Astrocyte (in vitro differentiated cells and primary cell): Measurements from ENCODE around the gene TLE2. TPM values are rescaled to one million over a fixed set of nuclear protein-coding genes. Genes with fewer than 3 reads are reported as not detected.
"Not testable (repeated sequence)": the region's sequence is repeated elsewhere in the genome, so short reads cannot be mapped to it uniquely, and the experiment has no call there.

Experiments
- DNase-seq: peaks from one replicate; pipeline ENCODE4 v3.0.0-alpha.2; 2010; ENCODE audit warnings: low read depth
- FAIRE-seq: peaks from 2 replicates; lab custom pipeline; 2011; peaks lifted over from hg19 to GRCh38; lab: Jason Lieb, UNC
- H2AFZ ChIP-seq: 2 replicates; pipeline ENCODE4 v1.6.0; 2012; ENCODE audit warnings: low read depth, low read length, inconsistent platforms
- H3K27ac ChIP-seq: 2 replicates; pipeline ENCODE4 v1.5.1; 2011; ENCODE audit warnings: low read depth, low read length, inconsistent platforms
- H3K27me3 ChIP-seq: 2 replicates; pipeline ENCODE4 v1.6.0; 2011; ENCODE audit warnings: low read length, inconsistent platforms; ENCODE audit not compliant: insufficient read depth
- H3K36me3 ChIP-seq: 2 replicates; pipeline ENCODE4 v1.5.1; 2011; ENCODE audit warnings: low read length, inconsistent platforms; ENCODE audit not compliant: insufficient read depth
- H3K4me1 ChIP-seq: 2 replicates; pipeline ENCODE4 v1.5.1; 2011; ENCODE audit warnings: low read length, inconsistent platforms; ENCODE audit not compliant: insufficient read depth
- H3K4me2 ChIP-seq: 2 replicates; pipeline ENCODE4 v1.6.0; 2012; ENCODE audit warnings: low read length, inconsistent platforms
- H3K4me3 ChIP-seq: 2 replicates; pipeline ENCODE4 v1.5.1; 2011; ENCODE audit warnings: low read depth, mild to moderate bottlenecking, low read length, inconsistent platforms; ENCODE audit not compliant: insufficient read depth
- H3K79me2 ChIP-seq: 2 replicates; pipeline ENCODE4 v1.6.0; 2012; ENCODE audit warnings: mild to moderate bottlenecking, low read length, inconsistent platforms; ENCODE audit not compliant: insufficient read depth
- H3K9ac ChIP-seq: 2 replicates; pipeline ENCODE4 v1.6.0; 2012; ENCODE audit warnings: mild to moderate bottlenecking, low read length, inconsistent platforms
- H3K9me3 ChIP-seq: 2 replicates; pipeline ENCODE4 v1.5.1; 2012; ENCODE audit warnings: low read depth, mild to moderate bottlenecking, low read length, inconsistent platforms; ENCODE audit not compliant: insufficient read depth
- H4K20me1 ChIP-seq: 2 replicates; pipeline ENCODE4 v1.6.0; 2012; ENCODE audit warnings: low read length, inconsistent platforms; ENCODE audit not compliant: insufficient read depth
- H3K27ac Mint-ChIP-seq: one replicate; pipeline ENCODE4 v1.8.0; 2021; ENCODE audit warnings: mild to moderate bottlenecking, mixed read lengths; ENCODE audit not compliant: unreplicated experiment
- H3K27me3 Mint-ChIP-seq: one replicate; pipeline ENCODE4 v1.8.0; 2021; ENCODE audit warnings: low read depth, mixed read lengths; ENCODE audit not compliant: unreplicated experiment
- H3K36me3 Mint-ChIP-seq: one replicate; pipeline ENCODE4 v1.8.0; 2021; ENCODE audit warnings: low read depth, mixed read lengths; ENCODE audit not compliant: unreplicated experiment
- H3K4me1 Mint-ChIP-seq: one replicate; pipeline ENCODE4 v1.8.0; 2021; ENCODE audit warnings: low read depth, mixed read lengths; ENCODE audit not compliant: unreplicated experiment
- H3K4me3 Mint-ChIP-seq: one replicate; pipeline ENCODE4 v1.8.0; 2021; ENCODE audit warnings: mild to moderate bottlenecking, moderate library complexity, mixed read lengths; ENCODE audit not compliant: unreplicated experiment
- H3K9me3 Mint-ChIP-seq: one replicate; pipeline ENCODE4 v1.8.0; 2021; ENCODE audit warnings: mild to moderate bottlenecking, mixed read lengths; ENCODE audit not compliant: unreplicated experiment
- EZH2 ChIP-seq: IDR thresholded peaks from 2 replicates; pipeline ENCODE4 v1.6.1; 2012; ENCODE audit warnings: mild to moderate bottlenecking, low read length, inconsistent platforms; ENCODE audit not compliant: insufficient read depth
- total RNA-seq: library from RNA; stranded (reverse); gene quantifications from 2 replicates; pipeline ENCODE4 v1.2.1, GENCODE V29; 2021
- TF ChIP-seq, protein P1 (sequence below): IDR thresholded peaks from 2 replicates; pipeline ENCODE4 v1.5.1; 2011; ENCODE audit warnings: low read depth, mild to moderate bottlenecking, inconsistent platforms, low read length, moderate library complexity; ENCODE audit not compliant: insufficient read depth

The TLE2 gene
- total RNA-seq, 1 donor from 2014 or later, result 0.79 TPM

DNA sequence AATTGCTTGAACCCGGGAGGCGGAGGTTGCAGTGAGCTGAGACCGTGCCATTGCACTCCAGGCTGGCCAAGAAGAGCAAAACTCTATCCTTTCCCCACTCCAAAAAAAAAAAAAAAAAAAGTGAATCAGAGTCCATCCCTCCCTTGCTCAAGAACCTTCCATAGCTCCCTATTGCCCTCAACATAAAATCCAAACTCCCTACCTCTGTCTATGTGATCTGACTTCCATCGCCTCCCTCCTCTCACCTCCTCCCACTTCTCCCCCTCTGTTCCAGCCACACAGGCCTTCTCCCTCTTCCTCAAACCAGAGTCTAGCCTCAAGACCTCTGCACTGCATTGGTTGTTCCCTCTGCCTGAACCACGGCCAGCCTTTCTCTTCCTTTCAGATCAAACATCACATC, 10.0 kb upstream of the TLE2 start:
- Mint-ChIP-seq H3K4me3 (no peak overlapping the region), H3K36me3 (no peaks in the 10 kb centered on the region), H3K4me1 (peaks cover 12% of the 10 kb centered on the region), H3K9me3 (no peaks in the 10 kb centered on the region), H3K27me3 (peaks cover 51% of the 10 kb centered on the region), H3K27ac (no peak overlapping the region)
- Histone ChIP-seq H3K9me3 (no peaks in the 10 kb centered on the region), H4K20me1 (no peaks in the 10 kb centered on the region), H3K4me2 (no peak overlapping the region), H3K27me3 (no peaks in the 10 kb centered on the region), H3K9ac (no peak overlapping the region), H3K79me2 (no peaks in the 10 kb centered on the region), H2AFZ (no peak overlapping the region), H3K27ac (no peak overlapping the region), H3K36me3 (no peaks in the 10 kb centered on the region), H3K4me1 (peaks cover 21% of the 10 kb centered on the region), H3K4me3 (no peak overlapping the region)
- FAIRE-seq, result no peak
- no peak for DNase-seq
- no peak for TF ChIP-seq EZH2
- TF ChIP-seq, protein P1, sequence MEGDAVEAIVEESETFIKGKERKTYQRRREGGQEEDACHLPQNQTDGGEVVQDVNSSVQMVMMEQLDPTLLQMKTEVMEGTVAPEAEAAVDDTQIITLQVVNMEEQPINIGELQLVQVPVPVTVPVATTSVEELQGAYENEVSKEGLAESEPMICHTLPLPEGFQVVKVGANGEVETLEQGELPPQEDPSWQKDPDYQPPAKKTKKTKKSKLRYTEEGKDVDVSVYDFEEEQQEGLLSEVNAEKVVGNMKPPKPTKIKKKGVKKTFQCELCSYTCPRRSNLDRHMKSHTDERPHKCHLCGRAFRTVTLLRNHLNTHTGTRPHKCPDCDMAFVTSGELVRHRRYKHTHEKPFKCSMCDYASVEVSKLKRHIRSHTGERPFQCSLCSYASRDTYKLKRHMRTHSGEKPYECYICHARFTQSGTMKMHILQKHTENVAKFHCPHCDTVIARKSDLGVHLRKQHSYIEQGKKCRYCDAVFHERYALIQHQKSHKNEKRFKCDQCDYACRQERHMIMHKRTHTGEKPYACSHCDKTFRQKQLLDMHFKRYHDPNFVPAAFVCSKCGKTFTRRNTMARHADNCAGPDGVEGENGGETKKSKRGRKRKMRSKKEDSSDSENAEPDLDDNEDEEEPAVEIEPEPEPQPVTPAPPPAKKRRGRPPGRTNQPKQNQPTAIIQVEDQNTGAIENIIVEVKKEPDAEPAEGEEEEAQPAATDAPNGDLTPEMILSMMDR, result no peak

- Mint-ChIP-seq H3K4me1 (peaks cover 12% of the 10 kb centered on the region), H3K4me3 (no peak overlapping the region), H3K27ac (no peak overlapping the region), H3K27me3 (peaks cover 57% of the 10 kb centered on the region), H3K36me3 (no peaks in the 10 kb centered on the region), H3K9me3 (no peaks in the 10 kb centered on the region)
- Histone ChIP-seq H2AFZ (no peak overlapping the region), H3K4me1 (peaks cover 22% of the 10 kb centered on the region), H3K9me3 (no peaks in the 10 kb centered on the region), H4K20me1 (no peaks in the 10 kb centered on the region), H3K4me2 (no peak overlapping the region), H3K9ac (no peak overlapping the region), H3K27me3 (no peaks in the 10 kb centered on the region), H3K27ac (no peak overlapping the region), H3K79me2 (no peaks in the 10 kb centered on the region), H3K4me3 (no peak overlapping the region), H3K36me3 (no peaks in the 10 kb centered on the region)
- FAIRE-seq (no peak), DNase-seq (no peak)
- TF ChIP-seq, protein P1, result no peak
- no peak for TF ChIP-seq EZH2
These were observed 9.1 kb upstream of the TLE2 start for GRCh38 chr19:3038214-3038613.

DNA sequence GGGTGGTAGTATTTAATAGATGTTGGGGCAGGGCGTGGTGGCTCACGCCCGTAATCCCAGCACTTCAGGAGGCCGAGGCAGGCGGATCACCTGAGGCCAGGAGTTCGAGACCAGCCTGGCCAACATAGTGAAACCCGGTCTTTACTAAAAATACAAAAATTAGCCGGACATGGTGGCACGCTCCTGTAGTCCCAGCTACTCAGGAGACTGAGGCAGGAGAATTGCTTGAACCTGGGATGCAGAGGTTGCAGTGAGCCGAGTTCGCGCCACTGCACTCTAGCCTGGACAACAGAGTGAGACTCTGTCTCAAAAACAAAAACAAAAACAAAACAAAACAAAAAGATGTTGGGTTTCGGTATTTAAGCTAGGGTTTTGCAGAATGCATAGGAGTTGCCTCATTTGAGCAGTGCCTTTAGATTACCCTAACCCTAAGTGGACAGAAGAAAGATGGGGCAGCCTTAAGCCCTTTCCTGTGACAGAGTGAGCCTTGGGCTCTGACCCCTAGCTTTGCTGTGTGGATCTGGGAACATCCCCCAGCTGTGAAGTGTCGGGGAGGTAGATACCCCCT, 8.0 kb upstream of the TLE2 start:
- H3K79me2 ChIP-seq, DNase-seq, H3K36me3 ChIP-seq, H3K27me3 ChIP-seq, H2AFZ ChIP-seq, H3K4me3 ChIP-seq, H3K27ac Mint-ChIP-seq, H3K36me3 Mint-ChIP-seq, H3K27ac ChIP-seq, FAIRE-seq, H3K9me3 Mint-ChIP-seq, H4K20me1 ChIP-seq, H3K9ac ChIP-seq, H3K9me3 ChIP-seq: not testable (repeated sequence)
- peak overlapping the region; percentile 67 for H3K4me3 Mint-ChIP-seq
- Histone ChIP-seq H3K4me1 (peaks cover 22% of the 10 kb centered on the region), H3K4me2 (peak overlapping the region; percentile 98)
- peaks cover 62% of the 10 kb centered on the region for H3K27me3 Mint-ChIP-seq
- H3K4me1 Mint-ChIP-seq, result peaks cover 12% of the 10 kb centered on the region
